ENCODE measurements around the gene DNAJA4.
"Not testable (repeated sequence)": the region's sequence is repeated elsewhere in the genome, so short reads cannot be mapped to it uniquely, and the experiment has no call there.

The DNAJA4 gene

GRCh38 chr15:78243491-78243941 is 20.8 kb upstream of the DNAJA4 start:
- peak in 27 of 51 donors; percentile 8 to 59 (median 40) for DNase-seq

- no peak for DNase-seq
Observed at GRCh38 chr15:78244101-78244500, 20.3 kb upstream of the DNAJA4 start.

GRCh38 chr15:78244893-78245292 is 19.5 kb upstream of the DNAJA4 start:
- no peak for DNase-seq

GRCh38 chr15:78245392-78245791 is 19.0 kb upstream of the DNAJA4 start:
- DNase-seq, result not testable (repeated sequence)

GRCh38 chr15:78245976-78246620 is 18.3 kb upstream of the DNAJA4 start:
- DNase-seq, result not testable (repeated sequence)

- no peak for DNase-seq
Observed at GRCh38 chr15:78247911-78248310, 16.5 kb upstream of the DNAJA4 start.

GRCh38 chr15:78249131-78249530 is 15.2 kb upstream of the DNAJA4 start:
- DNase-seq, result no peak

- DNase-seq, result no peak
Observed at GRCh38 chr15:78251136-78251535, 13.2 kb upstream of the DNAJA4 start.

GRCh38 chr15:78255421-78256043 is 8.8 kb upstream of the DNAJA4 start:
- DNase-seq, result no peak

- no peak for DNase-seq
Observed at GRCh38 chr15:78256044-78256437, 8.3 kb upstream of the DNAJA4 start.

GRCh38 chr15:78257681-78258080 is 6.7 kb upstream of the DNAJA4 start:
- peak in 3 of 51 donors; percentile 20 to 39 (median 33) for DNase-seq

GRCh38 chr15:78259232-78259631 is 5.1 kb upstream of the DNAJA4 start:
- no peak for DNase-seq

GRCh38 chr15:78260489-78260888 is 3.9 kb upstream of the DNAJA4 start:
- DNase-seq, result peak in 2 of 51 donors; percentile 17 to 31

- no peak for DNase-seq
Observed at GRCh38 chr15:78261062-78261461, 3.3 kb upstream of the DNAJA4 start.

GRCh38 chr15:78263351-78263781 is 996 bp upstream of the DNAJA4 start:
- no peak for DNase-seq

- peak in 1 of 51 donors; percentile 39 for DNase-seq
Observed at GRCh38 chr15:78263907-78264303, 457 bp upstream of the DNAJA4 start.

- DNase-seq, result peak in 1 of 51 donors; percentile 69
Observed at GRCh38 chr15:78265137-78265460, 737 bp downstream of the DNAJA4 start.

GRCh38 chr15:78265752-78266224 is 1.4 kb downstream of the DNAJA4 start:
- peak in 1 of 51 donors; percentile 26 for DNase-seq

GRCh38 chr15:78266229-78266628 is 1.9 kb downstream of the DNAJA4 start:
- DNase-seq, result no peak

- no peak for DNase-seq
Observed at GRCh38 chr15:78266806-78267205, 2.4 kb downstream of the DNAJA4 start.

GRCh38 chr15:78272316-78272715 is 8.0 kb downstream of the DNAJA4 start:
- no peak for DNase-seq

GRCh38 chr15:78272776-78273175 is 8.4 kb downstream of the DNAJA4 start:
- DNase-seq, result no peak

GRCh38 chr15:78274994-78275393 is 10.6 kb downstream of the DNAJA4 start:
- no peak for DNase-seq
